HCT116 (cell line): Measurements from ENCODE around the gene INO80C. TPM values are rescaled to one million over a fixed set of nuclear protein-coding genes. Genes with fewer than 3 reads are reported as not detected.

Source experiments
- ATAC-seq: fragments of 200-7000 bp; cut with Tn5 transposase; 2 replicates; pipeline ENCODE4 v1.9.1; 2020; ENCODE audit warnings: mild to moderate bottlenecking, moderate library complexity
- BruUV-seq: library from RNA; stranded (reverse); fragments of 400-500 nt; replicated peaks from 2 replicates; lab custom pipeline; 2021; lab: Mats Ljungman, UMichigan
- CTCF ChIA-PET: fragments of 300-600 bp; sonication (Branson Sonifier 250); formaldehyde crosslinking; loops from one replicate; lab custom pipeline; 2021; ENCODE audit warnings: antibody characterized with exemption; lab: Charles Lee
- POLR2A ChIA-PET: fragments of 300-600, 350-600 bp; sonication (Branson Sonifier 250); formaldehyde crosslinking; loops from one replicate; lab custom pipeline; 2021; ENCODE audit warnings: antibody characterized with exemption; lab: Charles Lee
- RAD21 ChIA-PET, 2 experiments: fragments of 300-600 bp; sonication (Branson Sonifier 250); formaldehyde crosslinking; loops; one replicate each; lab custom pipeline; 2023; ENCODE audit warnings: low total read pairs in 2 of 2; ENCODE audit not compliant: uncharacterized antibody in 2 of 2, unreplicated experiment in 2 of 2, low non-redundant PET in 1 of 2; lab: Charles Lee
- DNase-seq: peaks from one replicate; pipeline ENCODE4 v3.0.0-alpha.2; 2010; ENCODE audit warnings: low read depth, low spot score
- H2AFZ ChIP-seq: fragments of 200-600 bp; shearing (Covaris generic), sonication (generic); 2 replicates; pipeline ENCODE4 v1.6.1; 2017; ENCODE audit warnings: low read depth, mixed run types, mixed read lengths, antibody characterized with exemption, low read length; ENCODE audit not compliant: poor library complexity, severe bottlenecking
- H3K27ac ChIP-seq: 2 replicates; pipeline ENCODE4 v1.5.1; 2012; ENCODE audit warnings: low read depth, low read length
- H3K27me3 ChIP-seq: fragments of 200-600 bp; sonication (generic); 2 replicates; pipeline ENCODE4 v1.6.1; 2016; ENCODE audit warnings: mixed run types, low read length, mixed read lengths; ENCODE audit not compliant: insufficient read depth
- H3K36me3 ChIP-seq, 2 experiments: fragments of 200-500 bp in 1 of 2; fragments of 200-600 bp in 1 of 2; sonication (Bioruptor generic) in 1 of 2; sonication (generic) in 1 of 2; 2 replicates each; pipeline versions ENCODE4 v1.5.1 to v1.6.1; 2014 to 2016; ENCODE audit warnings: low read length in 2 of 2, inconsistent platforms in 1 of 2, mixed read lengths in 1 of 2, mixed run types in 1 of 2; ENCODE audit not compliant: insufficient read depth in 2 of 2, control insufficient read depth in 1 of 2
- H3K4me1 ChIP-seq, 2 experiments: fragments of 200-600 bp in 1 of 2; sonication (generic) in 1 of 2; 2 replicates each; pipeline versions ENCODE4 v1.5.1 to v1.6.1; 2012 to 2017; ENCODE audit warnings: low read length in 2 of 2, inconsistent platforms in 1 of 2, mild to moderate bottlenecking in 1 of 2, mixed read lengths in 1 of 2, mixed run types in 1 of 2, moderate library complexity in 1 of 2; ENCODE audit not compliant: insufficient read depth in 2 of 2, control insufficient read depth in 1 of 2
- H3K4me2 ChIP-seq: fragments of 200-600 bp; sonication (generic); 2 replicates; pipeline ENCODE4 v1.6.1; 2017; ENCODE audit warnings: mixed run types, low read length, mixed read lengths
- H3K4me3 ChIP-seq, 2 experiments: fragments of 200-600 bp in 1 of 2; sonication (generic) in 1 of 2; replicated peaks in 1 of 2; 2 replicates each; pipeline ENCODE4 v1.5.1; 2011 to 2016; ENCODE audit warnings: low read length in 2 of 2, control low read depth in 1 of 2, low read depth in 1 of 2, mild to moderate bottlenecking in 1 of 2, mixed read lengths in 1 of 2, mixed run types in 1 of 2
- H3K79me2 ChIP-seq: fragments of 200-600 bp; sonication (generic); 2 replicates; pipeline ENCODE4 v1.6.1; 2017; ENCODE audit warnings: mild to moderate bottlenecking, mixed run types, low read length, moderate library complexity, mixed read lengths; ENCODE audit not compliant: insufficient read depth
- H3K9ac ChIP-seq: fragments of 200-600 bp; sonication (generic); 2 replicates; pipeline ENCODE4 v1.6.1; 2016; ENCODE audit warnings: low read length, mixed read lengths
- H3K9me2 ChIP-seq: fragments of 200-600 bp; sonication (generic), shearing (Covaris generic); 2 replicates; pipeline ENCODE4 v1.6.1; 2017; ENCODE audit warnings: mixed run types, mild to moderate bottlenecking, moderate library complexity; ENCODE audit not compliant: insufficient read depth
- H3K9me3 ChIP-seq, 2 experiments: fragments of 200-500 bp in 1 of 2; fragments of 200-600 bp in 1 of 2; sonication (Bioruptor generic) in 1 of 2; sonication (generic) in 1 of 2; 2 replicates each; pipeline ENCODE4 v1.6.1; 2014 to 2017; ENCODE audit warnings: low read length in 2 of 2, mixed read lengths in 2 of 2, inconsistent platforms in 1 of 2, low read depth in 1 of 2, mild to moderate bottlenecking in 1 of 2, mixed run types in 1 of 2, moderate library complexity in 1 of 2; ENCODE audit not compliant: control insufficient read depth in 1 of 2, insufficient read depth in 1 of 2
- H4K20me1 ChIP-seq: fragments of 200-600 bp; sonication (generic), shearing (Covaris generic); 2 replicates; pipeline ENCODE4 v1.6.1; 2017; ENCODE audit warnings: mixed run types, mild to moderate bottlenecking, moderate library complexity; ENCODE audit not compliant: insufficient read depth
- RAD21 ChIP-seq: IDR thresholded peaks from 2 replicates; pipeline ENCODE4 v1.6.1; 2012; ENCODE audit warnings: low read depth, mild to moderate bottlenecking
- SP1 ChIP-seq: IDR thresholded peaks from 2 replicates; pipeline ENCODE4 v1.6.1; 2012; ENCODE audit warnings: low read depth
- intact Hi-C: fragments of 100-400 bp; cut with micrococcal nuclease; formaldehyde crosslinking; loops from 2 replicates; pipeline ENCODE4 v1.10.0; 2022
- total RNA-seq: library from RNA; stranded (reverse); gene quantifications from one replicate; pipeline ENCODE4 v1.2.1, GENCODE V29; 2021; ENCODE audit not compliant: unreplicated experiment
- TF ChIP-seq, protein P1 (sequence below): IDR thresholded peaks from 2 replicates; pipeline ENCODE4 v1.6.1; 2012; ENCODE audit warnings: low read depth
- TF ChIP-seq, protein P2 (sequence below): IDR thresholded peaks from 2 replicates; pipeline ENCODE4 v1.6.1; 2012
- TF ChIP-seq, protein P3 (sequence below), 3 experiments: fragments of 200-600 bp in 1 of 3; sonication (generic) in 1 of 3; IDR thresholded peaks in 2 of 3; conservative IDR thresholded peaks in 1 of 3; 2 replicates each; pipeline ENCODE4 v1.5.1; 2012 to 2017; ENCODE audit warnings: low read depth in 2 of 3, low read length in 2 of 3, antibody characterized with exemption in 1 of 3, borderline replicate concordance in 1 of 3, control low read depth in 1 of 3, mild to moderate bottlenecking in 1 of 3, mixed read lengths in 1 of 3, mixed run types in 1 of 3, moderate library complexity in 1 of 3; ENCODE audit not compliant: insufficient read depth in 1 of 3

Gene INO80C
- total RNA-seq, 1 experiment from 2014 or later: 30.7 TPM

DNA sequence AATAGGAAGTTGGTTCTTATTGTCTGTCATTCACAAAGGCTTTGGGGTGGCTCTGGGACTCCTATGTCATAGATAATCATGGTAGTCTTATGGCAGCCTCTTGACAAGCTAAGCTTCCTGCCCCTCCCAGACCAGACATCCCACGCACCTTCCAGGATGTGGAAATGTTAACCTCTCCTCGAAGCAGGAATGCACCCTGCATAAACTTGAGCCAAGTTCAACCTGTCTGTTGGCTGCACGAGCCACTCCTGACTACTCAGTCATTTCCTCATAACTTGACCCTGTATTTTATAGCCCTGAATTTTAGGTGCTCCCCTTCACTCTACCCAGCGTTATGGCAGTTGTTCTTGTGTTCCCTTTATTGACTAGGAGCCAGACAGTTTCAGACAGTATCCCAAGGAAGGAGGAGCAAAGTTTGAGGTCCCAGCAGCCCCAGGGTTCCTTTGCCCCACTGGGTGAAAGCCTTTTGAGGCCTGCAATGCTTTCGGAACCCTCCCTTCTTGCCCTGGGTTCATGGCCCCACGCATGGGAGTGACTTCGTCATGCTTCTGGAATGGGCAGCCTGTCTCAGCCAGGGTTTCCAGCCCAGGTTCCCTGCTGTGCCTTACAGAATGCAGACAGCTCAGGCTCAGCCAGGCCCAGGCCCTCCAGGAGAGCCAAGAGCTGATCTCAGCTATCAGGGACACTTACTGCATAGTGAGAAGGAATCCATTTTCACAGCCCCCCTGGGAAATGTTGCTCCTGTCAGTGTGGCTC is 15.6 kb upstream of the INO80C start (continued):
- TF ChIP-seq, protein P1, sequence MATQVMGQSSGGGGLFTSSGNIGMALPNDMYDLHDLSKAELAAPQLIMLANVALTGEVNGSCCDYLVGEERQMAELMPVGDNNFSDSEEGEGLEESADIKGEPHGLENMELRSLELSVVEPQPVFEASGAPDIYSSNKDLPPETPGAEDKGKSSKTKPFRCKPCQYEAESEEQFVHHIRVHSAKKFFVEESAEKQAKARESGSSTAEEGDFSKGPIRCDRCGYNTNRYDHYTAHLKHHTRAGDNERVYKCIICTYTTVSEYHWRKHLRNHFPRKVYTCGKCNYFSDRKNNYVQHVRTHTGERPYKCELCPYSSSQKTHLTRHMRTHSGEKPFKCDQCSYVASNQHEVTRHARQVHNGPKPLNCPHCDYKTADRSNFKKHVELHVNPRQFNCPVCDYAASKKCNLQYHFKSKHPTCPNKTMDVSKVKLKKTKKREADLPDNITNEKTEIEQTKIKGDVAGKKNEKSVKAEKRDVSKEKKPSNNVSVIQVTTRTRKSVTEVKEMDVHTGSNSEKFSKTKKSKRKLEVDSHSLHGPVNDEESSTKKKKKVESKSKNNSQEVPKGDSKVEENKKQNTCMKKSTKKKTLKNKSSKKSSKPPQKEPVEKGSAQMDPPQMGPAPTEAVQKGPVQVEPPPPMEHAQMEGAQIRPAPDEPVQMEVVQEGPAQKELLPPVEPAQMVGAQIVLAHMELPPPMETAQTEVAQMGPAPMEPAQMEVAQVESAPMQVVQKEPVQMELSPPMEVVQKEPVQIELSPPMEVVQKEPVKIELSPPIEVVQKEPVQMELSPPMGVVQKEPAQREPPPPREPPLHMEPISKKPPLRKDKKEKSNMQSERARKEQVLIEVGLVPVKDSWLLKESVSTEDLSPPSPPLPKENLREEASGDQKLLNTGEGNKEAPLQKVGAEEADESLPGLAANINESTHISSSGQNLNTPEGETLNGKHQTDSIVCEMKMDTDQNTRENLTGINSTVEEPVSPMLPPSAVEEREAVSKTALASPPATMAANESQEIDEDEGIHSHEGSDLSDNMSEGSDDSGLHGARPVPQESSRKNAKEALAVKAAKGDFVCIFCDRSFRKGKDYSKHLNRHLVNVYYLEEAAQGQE: no peak
- peak; percentile 18; the same call in 1 of the 2 replicates for TF ChIP-seq RAD21
- TF ChIP-seq, protein P2, sequence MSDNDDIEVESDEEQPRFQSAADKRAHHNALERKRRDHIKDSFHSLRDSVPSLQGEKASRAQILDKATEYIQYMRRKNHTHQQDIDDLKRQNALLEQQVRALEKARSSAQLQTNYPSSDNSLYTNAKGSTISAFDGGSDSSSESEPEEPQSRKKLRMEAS: peak; percentile 57
- TF ChIP-seq SP1: peak; percentile 71
- TF ChIP-seq, all 23 proteins: peak for 6

GRCh38 chr18:35512761-35513160 is 15.0 kb upstream of the INO80C start:
- no peaks in the 10 kb centered on the region for H4K20me1 ChIP-seq
- intact Hi-C loops: loop anchor here (5.0 kb wide), 1 partner anchor 105 kb away; no protein-coding TSS in a partner anchor
- peak overlapping the region; percentile 65 for H3K4me2 ChIP-seq
- no peaks in the 10 kb centered on the region for H3K36me3 ChIP-seq
- peaks cover 16 to 41% of the 10 kb centered on the region in 2 experiments; a peak in 3 of 4 replicates for H3K4me1 ChIP-seq
- H3K27ac ChIP-seq: peak overlapping the region; percentile 51; the same call in 1 of the 2 replicates
- no peaks in the 10 kb centered on the region for H3K27me3 ChIP-seq
- no peak overlapping the region for H3K9ac ChIP-seq
- ATAC-seq (no peak), DNase-seq (no peak)
- ChIA-PET RAD21 (no interaction called here), POLR2A (no interaction called here), CTCF (interaction anchor here (1.5 kb wide), 1 partner anchor 105 kb away, joined by 7 read pairs; no protein-coding TSS in a partner anchor)
- H2AFZ ChIP-seq: no peak overlapping the region
- TF ChIP-seq, protein P3, sequence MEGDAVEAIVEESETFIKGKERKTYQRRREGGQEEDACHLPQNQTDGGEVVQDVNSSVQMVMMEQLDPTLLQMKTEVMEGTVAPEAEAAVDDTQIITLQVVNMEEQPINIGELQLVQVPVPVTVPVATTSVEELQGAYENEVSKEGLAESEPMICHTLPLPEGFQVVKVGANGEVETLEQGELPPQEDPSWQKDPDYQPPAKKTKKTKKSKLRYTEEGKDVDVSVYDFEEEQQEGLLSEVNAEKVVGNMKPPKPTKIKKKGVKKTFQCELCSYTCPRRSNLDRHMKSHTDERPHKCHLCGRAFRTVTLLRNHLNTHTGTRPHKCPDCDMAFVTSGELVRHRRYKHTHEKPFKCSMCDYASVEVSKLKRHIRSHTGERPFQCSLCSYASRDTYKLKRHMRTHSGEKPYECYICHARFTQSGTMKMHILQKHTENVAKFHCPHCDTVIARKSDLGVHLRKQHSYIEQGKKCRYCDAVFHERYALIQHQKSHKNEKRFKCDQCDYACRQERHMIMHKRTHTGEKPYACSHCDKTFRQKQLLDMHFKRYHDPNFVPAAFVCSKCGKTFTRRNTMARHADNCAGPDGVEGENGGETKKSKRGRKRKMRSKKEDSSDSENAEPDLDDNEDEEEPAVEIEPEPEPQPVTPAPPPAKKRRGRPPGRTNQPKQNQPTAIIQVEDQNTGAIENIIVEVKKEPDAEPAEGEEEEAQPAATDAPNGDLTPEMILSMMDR (IDR thresholded peaks at IDR 0.05 in 2 of 3, conservative IDR thresholded peaks at IDR 0.05 in 1 of 3; ENCODE audit: borderline replicate concordance in 1 of 3, insufficient read depth in 1 of 3, low read depth in 2 of 3, low read length in 2 of 3): no peak
- peak overlapping the region in 1 of 2 experiments; percentile 12; a peak in 1 of 4 replicates for H3K4me3 ChIP-seq
- H3K79me2 ChIP-seq: no peaks in the 10 kb centered on the region
- no peaks in the 10 kb centered on the region for H3K9me3 ChIP-seq
- no TSS peak for BruUV-seq
- no peaks in the 10 kb centered on the region for H3K9me2 ChIP-seq
